GM19099 (cell line): ENCODE measurements around the gene IL1B.

ENCODE experiments used
- POLR2A ChIP-seq: IDR thresholded peaks from 3 replicates; pipeline ENCODE4 v1.6.1; 2011; ENCODE audit warnings: low read depth; ENCODE audit not compliant: insufficient read length; ENCODE audit errors: extremely low read depth

The IL1B gene

GRCh38 chr2:112821142-112821541, 15.4 kb downstream of the IL1B start:
- no peak for TF ChIP-seq POLR2A

GRCh38 chr2:112820343-112820742, 16.2 kb downstream of the IL1B start:
- TF ChIP-seq POLR2A = no peak

GRCh38 chr2:112819081-112819480, 17.5 kb downstream of the IL1B start:
- TF ChIP-seq POLR2A = no peak

- TF ChIP-seq POLR2A = no peak
Observed at GRCh38 chr2:112818094-112818902, 18.3 kb downstream of the IL1B start.

GRCh38 chr2:112817082-112817689, 19.4 kb downstream of the IL1B start:
- no peak for TF ChIP-seq POLR2A

- no peak for TF ChIP-seq POLR2A
Observed at GRCh38 chr2:112814278-112814677, 22.3 kb downstream of the IL1B start.

- TF ChIP-seq POLR2A = no peak
Observed at GRCh38 chr2:112813280-112813966, 23.2 kb downstream of the IL1B start.

GRCh38 chr2:112812318-112813267, 24.0 kb downstream of the IL1B start:
- no peak for TF ChIP-seq POLR2A

- peak; percentile 19 for TF ChIP-seq POLR2A
Observed at GRCh38 chr2:112811841-112812306, 24.7 kb downstream of the IL1B start.

- TF ChIP-seq POLR2A = no peak
Observed at GRCh38 chr2:112811276-112811831, 25.2 kb downstream of the IL1B start.

GRCh38 chr2:112809112-112809511, 27.5 kb downstream of the IL1B start:
- no peak for TF ChIP-seq POLR2A

- no peak for TF ChIP-seq POLR2A
Observed at GRCh38 chr2:112807233-112807807, 29.3 kb downstream of the IL1B start.

GRCh38 chr2:112805542-112805941, 31.0 kb downstream of the IL1B start:
- TF ChIP-seq POLR2A = peak; percentile 32

- TF ChIP-seq POLR2A = no peak
Observed at GRCh38 chr2:112803691-112804521, 32.7 kb downstream of the IL1B start.
